H1 (cell line): ENCODE data around the gene FAM174A. TPM values are rescaled to one million over a fixed set of nuclear protein-coding genes. Genes with fewer than 3 reads are reported as not detected.

Source experiments
- E2F6 ChIP-seq: IDR thresholded peaks from 2 replicates; pipeline ENCODE4 v1.6.1; 2012; ENCODE audit warnings: inconsistent platforms
- polyA plus RNA-seq, 7 experiments: library from polyadenylated mRNA; depleted of rRNA in 3 of 7; stranded (reverse) in 5 of 7; unstranded in 2 of 7; fragments of >200 nt in 5 of 7; fragments of 200-250 nt in 2 of 7; gene quantifications; 1 replicate in 5 of 7; 2 replicates in 1 of 7; 4 replicates in 1 of 7; pipeline versions ENCODE4 v1.2.1 to v1.2.3, GENCODE V29; 2011 to 2013; ENCODE audit warnings: missing spikeins in 2 of 7, mixed read lengths in 2 of 7
- total RNA-seq: library from RNA; stranded (reverse); fragmentation: NEBNext Ultra II Directional; extraction: Animal tissue kit (Norgen Biotek cat#: 25700); gene quantifications from 2 replicates; pipeline ENCODE4 v1.2.1, GENCODE V29; 2021

The FAM174A gene
- total and polyA plus RNA-seq, 2 of the 8 experiments (the other 6 are each of a cell fraction or from before 2014, with no cell fraction given) = 3.9 to 5.3 TPM

GRCh38 chr5:100609594-100609993, 74.4 kb downstream of the FAM174A start (continued):
- no peak for TF ChIP-seq E2F6
